ENCODE data around the gene G3BP1.

Gene G3BP1

DNA sequence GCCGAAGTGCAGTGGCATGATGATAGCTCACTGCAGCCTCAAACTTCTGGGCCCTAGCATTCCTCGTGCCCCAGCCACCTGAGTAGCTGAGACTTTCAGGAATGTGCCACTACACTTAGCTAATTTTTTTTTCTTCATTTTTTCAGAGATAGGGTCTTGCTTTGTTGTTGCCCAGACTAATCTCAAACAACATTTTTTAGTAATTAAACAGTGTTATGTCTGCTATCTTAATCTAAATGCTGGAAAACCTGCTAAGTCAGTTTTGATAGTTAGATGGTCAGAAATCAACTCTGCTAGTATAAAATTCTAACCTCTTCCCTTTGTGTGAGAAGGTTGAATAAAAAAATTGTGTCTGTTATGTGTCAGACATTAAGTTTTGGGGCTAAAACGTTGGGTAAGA lies 12.4 kb downstream of the G3BP1 start:
- H3K4me3 ChIP-seq (ENCODE audit: low read length), result no peak overlapping the region
- DNase-seq (ENCODE audit: low read depth, low spot score), result no peak

DNA sequence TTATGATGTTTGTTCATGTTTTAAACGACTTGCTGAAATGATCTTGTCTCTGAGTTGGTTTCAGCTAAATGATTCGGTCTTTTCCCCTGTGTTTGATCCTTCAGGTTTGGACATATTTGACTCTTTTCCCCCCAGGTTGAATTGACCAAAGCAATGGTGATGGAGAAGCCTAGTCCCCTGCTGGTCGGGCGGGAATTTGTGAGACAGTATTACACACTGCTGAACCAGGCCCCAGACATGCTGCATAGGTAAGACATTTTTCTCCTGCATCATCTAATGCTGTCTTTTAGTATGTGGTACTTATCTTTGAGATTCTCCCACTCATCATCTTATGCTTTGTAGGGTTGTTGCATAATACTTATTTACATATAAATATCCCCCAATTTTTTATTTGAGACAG lies 14.7 kb downstream of the G3BP1 start:
- no peak for DNase-seq (ENCODE audit: low read depth, low spot score)
- H3K4me3 ChIP-seq (ENCODE audit: low read length), result no peak overlapping the region

DNA sequence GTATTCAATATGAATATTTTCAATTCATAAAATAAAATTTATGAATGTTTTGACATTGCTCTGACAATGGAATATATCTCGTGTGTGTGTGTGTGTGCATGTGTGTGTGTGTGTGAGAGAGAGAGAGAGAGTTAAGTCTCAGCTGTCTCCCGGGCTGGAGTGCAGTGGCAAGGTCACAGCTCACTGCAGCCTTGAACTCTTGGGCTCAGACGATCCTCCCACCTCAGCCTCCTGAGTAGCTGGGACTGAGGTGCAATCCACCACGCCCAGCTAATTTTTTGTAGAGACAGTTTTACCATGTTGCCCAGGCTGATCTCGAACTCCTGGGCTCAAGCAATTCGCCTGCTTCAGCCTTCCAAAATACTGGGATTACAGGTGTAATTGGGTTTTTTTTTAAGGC lies 16.1 kb downstream of the G3BP1 start:
- DNase-seq (ENCODE audit: low read depth, low spot score), result no peak
- no peak overlapping the region for H3K4me3 ChIP-seq (ENCODE audit: low read length)

DNA sequence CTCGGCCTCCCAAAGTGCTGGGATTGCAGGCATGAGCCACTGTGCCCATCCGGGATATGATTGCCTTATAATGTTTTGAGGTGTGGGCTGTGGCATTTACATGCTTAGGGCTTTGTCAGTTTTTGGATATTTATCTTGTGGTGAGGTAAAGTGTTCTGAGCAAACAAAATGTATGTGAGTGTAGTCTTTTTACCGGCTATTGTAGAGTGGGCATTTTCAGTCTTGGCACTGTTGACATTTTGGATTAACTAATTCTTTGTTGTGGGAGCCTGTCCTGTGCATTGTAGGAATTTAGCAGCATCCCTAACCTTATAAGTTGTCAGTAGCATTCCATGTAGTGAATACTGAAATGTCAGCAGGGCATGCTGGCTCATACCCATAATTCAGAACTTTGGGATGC lies 21.6 kb downstream of the G3BP1 start:
- DNase-seq (ENCODE audit: low read depth, low spot score), result no peak
- no peak overlapping the region for H3K4me3 ChIP-seq (ENCODE audit: low read length)

DNA sequence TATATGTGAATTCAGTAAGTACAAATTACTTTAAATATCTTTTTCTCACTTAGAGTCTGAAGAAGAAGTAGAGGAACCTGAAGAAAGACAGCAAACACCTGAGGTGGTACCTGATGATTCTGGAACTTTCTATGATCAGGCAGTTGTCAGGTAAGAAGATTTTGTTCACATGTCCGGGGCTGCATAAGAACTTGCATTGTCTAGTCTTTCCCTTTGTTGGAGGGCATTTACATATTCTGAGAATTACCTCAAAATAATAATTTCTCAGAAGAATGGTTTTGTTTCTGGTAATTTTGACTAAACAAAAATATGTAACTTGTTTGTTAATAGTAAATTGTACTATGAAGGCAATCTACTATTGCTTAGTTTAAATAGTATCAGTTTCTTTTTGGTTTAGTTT lies 23.7 kb downstream of the G3BP1 start:
- no peak for DNase-seq (ENCODE audit: low read depth, low spot score)

DNA sequence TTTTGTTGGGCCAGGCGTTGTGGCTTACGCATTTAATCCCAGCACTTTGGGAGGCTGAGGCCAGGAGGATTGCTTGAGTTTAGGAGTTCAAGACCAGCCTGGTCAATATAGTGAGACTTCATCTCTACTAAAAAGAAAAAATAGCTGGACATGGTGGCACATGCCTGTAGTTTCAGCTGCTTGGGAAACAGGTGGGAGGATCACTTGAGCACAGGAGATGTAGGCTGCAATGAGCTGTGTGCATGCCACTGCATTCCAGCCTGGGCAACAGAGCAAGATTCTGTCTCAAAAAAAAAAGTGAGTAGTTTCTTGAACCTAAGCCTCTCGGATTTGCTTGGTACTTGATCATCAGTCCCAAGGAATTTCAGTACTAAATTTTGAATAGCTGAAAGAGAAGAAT lies 26.9 kb downstream of the G3BP1 start:
- H3K4me3 ChIP-seq (ENCODE audit: low read length), result no peak overlapping the region
- no peak for DNase-seq (ENCODE audit: low read depth, low spot score)

More for the DNA sequence above, 23.7 kb downstream of the G3BP1 start:
- no peak overlapping the region for H3K4me3 ChIP-seq (ENCODE audit: low read length)

DNA sequence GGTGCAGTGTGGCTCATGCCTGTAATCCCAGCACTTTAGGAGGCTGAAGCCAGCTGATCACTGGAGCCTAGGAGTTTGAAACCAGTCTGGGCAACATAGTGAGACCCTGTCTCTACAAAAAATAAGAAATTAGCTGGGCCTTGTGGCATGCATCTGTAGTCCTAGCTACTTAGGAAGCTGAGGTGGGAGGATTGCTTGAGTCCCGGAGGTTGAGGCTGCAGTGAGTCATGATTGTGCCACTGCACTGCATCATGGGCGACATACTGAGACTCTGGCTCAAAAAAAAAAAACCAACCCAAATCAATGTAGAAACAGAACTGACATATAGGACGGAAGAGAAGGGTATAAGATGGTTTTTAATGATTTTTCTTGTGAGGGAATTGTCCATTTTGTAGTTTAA lies 27.7 kb downstream of the G3BP1 start:
- no peak for DNase-seq (ENCODE audit: low read depth, low spot score)

DNA sequence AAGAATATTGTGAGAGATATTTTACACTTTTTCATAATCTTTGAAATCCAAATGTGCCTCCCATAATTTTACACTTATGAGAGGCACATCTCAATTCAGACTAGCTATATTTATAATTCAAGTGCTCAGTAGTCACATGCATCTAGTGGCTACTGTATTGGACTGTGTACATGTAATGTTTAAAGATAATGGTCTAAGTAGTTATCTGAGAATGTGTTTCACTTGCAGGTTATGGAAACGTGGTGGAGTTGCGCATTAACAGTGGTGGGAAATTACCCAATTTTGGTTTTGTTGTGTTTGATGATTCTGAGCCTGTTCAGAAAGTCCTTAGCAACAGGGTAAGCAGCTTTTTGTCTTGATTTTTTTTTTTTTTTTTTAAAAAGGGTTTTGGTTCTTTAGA lies 28.8 kb downstream of the G3BP1 start:
- peak; percentile 21 for DNase-seq (ENCODE audit: low read depth, low spot score)
- no peak overlapping the region for H3K4me3 ChIP-seq (ENCODE audit: low read length)

More for the DNA sequence above, 27.7 kb downstream of the G3BP1 start:
- H3K4me3 ChIP-seq (ENCODE audit: low read length), result no peak overlapping the region

DNA sequence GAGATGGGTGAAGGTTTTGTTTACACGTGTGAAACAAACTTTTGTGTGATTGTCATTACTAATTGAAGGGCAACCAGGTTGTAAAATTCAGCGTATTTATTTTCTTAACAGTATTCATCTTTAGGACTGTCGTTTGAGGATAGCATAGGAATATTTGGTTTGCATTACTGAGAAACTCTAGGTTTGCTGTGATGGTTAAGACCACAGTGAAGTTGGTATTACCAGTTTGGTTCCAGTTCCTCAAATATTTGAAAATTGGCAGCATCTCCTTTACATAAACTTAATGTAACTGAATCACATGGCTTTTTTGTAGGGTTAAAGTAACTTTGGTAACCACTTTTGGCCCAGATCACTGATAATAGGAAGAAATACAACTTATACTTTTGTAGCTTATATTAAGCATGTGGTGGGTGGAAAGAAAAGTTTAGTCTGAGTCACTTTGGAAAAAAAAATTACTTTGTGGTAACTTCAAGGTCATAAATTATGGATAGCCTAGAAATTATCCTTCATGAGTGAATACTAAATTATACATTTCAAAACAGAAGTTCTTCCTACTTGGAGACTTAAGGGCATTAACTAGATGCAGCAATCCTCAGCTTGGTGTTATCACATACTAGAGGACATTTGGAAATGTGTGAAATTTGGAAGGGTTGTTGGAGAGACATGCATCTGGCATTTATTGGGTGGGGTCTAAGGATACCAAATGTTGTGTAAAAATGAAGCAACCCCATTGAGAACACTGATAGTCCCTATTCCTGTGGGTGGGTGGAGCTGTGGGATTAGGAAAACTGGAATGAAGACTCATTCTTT lies 33.9 kb downstream of the G3BP1 start:
- H3K4me3 ChIP-seq (ENCODE audit: low read length), result no peak overlapping the region
- no peak for DNase-seq (ENCODE audit: low read depth, low spot score)

DNA sequence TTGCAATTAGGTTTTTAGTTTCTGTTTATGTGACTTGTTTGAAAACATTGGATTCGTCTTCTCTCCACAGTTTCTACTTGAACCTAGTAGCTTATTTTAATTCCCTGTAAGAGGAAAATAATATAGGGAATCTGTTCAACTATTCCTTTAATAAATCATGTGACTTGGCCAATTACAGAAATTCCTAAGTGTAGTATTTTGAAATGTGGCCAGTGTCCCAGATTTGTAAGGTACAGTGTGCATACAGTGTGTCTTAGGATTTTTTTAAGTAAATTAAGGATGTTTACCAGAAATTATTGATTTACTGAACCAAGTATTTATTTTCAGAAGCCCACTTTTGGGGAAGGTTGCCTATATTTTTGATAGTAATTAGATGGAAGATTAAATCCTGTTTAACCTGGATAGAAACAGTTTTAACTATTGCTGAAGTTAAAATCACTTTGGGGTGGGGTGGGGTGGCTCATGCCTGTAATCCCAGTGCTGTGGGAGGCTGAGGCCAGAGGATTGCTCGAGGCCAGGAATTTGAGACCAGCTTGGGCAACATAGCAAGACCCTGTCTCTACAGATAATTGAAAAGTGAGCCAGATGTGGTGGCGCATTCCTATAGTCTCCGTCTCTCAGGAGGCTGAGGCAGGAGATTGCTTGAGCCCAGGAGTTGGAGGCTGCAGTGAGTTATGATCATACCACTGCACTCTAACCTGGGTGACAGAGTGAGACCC lies 36.9 kb downstream of the G3BP1 start:
- H3K4me3 ChIP-seq (ENCODE audit: low read length), result no peak overlapping the region
- DNase-seq (ENCODE audit: low read depth, low spot score), result no peak

DNA sequence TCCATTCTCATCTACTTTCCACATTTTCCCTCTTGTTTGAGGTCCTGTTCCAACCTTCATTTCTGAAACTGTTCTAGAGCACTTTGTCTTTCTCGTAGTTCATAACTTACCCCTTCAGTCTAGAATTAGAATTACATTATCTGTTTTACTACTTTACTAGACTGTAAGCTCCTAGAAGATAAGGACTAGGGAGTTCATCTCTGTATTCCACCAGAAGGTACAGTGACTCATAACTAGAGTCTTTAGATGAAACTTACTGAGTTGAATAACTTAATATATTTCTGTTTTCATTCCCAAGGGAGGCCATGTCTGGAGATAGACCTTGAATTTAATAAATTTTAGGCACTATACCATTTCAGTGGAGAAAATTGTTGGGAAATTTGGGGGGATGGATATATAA lies 38.7 kb downstream of the G3BP1 start:
- H3K4me3 ChIP-seq (ENCODE audit: low read length), result no peak overlapping the region
- no peak for DNase-seq (ENCODE audit: low read depth, low spot score)

DNA sequence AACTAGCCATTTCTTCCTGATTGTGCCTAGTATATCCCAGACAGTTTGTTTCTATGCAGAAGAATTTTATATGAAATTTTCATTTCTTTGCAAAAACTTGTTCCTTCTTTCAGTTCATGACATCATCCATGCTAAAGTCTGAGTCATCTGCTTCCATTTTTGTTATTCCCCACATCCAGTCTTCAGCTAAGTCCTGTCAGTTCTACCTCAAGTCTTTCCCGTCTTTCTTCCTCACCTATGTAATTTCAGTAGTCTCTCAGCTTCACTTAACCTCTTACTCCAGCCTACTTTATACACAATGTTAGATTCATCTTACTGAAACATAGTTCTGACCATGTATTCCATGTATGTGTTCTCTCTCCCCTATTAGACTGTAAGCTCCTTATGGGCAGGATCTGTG lies 39.1 kb downstream of the G3BP1 start:
- DNase-seq (ENCODE audit: low read depth, low spot score), result no peak
- no peak overlapping the region for H3K4me3 ChIP-seq (ENCODE audit: low read length)

DNA sequence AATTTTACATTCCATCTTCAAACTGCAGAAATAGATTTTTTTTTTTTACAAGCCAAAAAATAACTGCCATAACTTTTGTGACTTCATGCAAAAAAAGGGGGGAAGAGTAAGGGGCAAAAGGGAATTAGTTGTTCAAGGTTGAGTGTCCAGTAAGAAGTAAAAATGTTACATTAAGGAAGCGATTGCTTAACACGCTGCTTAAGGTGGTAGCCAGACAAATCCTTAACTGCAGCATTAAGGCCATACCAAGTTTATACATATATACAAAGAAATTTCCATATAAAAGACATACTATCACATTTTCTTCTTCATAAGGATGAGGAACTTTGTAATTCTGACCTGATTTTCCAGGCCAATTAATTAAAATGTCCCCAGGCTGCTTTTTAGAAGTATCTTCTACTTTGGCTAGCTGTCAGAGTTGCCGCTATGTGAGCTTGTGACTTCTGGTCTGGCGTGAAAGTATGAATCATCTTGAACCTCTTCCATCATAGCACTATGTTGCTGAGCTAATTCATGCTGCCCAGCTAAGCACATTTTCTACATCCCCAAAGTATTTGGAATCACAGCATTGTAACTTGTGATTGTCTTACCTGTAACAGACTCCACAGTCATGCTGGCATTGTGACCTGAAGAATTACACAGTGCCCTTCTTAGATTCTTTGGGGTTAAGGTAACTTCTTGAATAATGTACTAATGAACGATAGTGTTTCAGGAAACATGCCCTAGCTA lies 40.0 kb downstream of the G3BP1 start:
- H3K4me3 ChIP-seq (ENCODE audit: low read length), result no peak overlapping the region
- no peak for DNase-seq (ENCODE audit: low read depth, low spot score)

DNA sequence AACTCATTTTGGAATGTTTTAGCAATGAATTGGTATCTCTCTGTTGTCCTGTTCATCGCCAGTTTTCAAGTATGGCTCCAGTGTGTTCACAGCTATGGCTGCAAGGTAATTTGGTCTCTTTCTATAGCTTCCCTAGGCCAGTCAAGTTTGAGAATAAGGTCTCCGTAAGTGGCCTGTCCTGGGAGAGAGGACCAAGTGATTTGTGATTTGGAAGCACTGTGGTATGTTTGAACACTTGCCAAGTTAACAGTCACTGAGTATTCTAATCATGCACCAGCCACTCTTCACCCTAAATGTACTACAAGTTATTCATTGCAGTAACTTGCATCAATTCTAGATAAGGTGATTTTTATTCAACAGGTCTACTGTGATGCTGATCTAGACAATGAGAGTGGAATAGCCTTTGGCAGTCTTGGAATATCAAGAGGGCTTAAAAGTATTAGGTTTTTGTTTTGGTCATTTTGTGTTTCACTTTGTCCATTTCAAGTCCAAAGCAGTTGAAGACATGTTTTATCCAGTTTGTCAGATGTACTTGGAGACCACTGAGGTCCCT lies 41.1 kb downstream of the G3BP1 start:
- DNase-seq (ENCODE audit: low read depth, low spot score), result no peak
- no peak overlapping the region for H3K4me3 ChIP-seq (ENCODE audit: low read length)

DNA sequence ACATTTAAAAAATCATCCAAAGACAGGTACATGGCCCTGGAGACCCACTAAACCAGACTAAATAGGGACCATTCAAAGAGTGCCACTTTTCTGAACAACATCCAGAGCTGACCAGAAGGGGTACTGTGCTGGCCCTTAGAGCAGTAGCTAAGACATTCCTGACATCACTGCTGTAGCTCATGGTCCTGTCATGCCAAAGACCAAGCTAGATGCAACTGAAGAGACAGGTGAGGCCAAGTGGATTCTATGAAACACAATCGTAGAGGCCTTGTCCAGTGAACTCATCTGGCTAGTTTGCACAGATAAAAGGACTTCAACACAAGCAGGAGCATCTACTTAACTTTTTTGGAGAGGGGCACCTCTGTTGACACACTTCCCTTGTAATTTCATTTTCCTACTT lies 43.3 kb downstream of the G3BP1 start:
- no peak overlapping the region for H3K4me3 ChIP-seq (ENCODE audit: low read length)
- no peak for DNase-seq (ENCODE audit: low read depth, low spot score)

DNA sequence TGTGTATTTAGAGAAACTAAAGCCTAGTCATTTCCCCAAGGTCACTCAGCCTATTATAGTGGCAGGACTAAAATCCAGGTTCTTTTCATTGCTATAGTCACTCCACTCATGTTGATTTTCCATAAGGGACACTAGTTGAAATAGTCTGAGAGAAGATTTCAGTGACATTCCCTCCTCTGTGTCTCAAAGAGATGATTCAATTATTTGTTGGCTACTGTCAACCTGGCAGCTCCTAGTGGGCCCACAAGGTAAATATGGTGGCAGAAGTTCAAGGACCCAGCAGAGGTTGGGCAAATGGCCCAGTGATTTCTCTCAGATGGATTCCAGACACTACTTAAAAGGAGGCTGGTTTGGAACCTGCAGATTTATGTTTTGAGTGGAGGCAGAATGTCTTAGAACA lies 48.1 kb downstream of the G3BP1 start:
- no peak for DNase-seq (ENCODE audit: low read depth, low spot score)
- no peak overlapping the region for H3K4me3 ChIP-seq (ENCODE audit: low read length)

DNA sequence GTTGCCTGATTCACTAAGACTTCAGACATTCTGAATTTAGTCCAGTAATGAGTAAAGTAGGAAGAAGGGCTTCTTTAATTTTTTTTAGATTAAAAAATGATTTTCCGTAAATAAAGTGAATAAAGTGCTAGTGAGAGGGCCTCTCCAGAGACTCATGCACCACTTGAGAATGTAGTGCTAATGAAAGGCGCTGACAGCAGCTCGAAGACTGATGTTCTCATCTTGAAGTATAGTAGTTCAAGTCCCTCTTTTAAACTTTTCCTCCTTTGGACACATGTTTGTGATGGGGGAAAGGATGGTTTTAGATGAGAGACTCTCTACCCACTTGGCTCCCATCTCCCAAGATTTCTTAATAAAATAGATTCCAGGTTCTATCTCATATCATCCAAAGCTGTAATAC lies 48.5 kb downstream of the G3BP1 start:
- no peak overlapping the region for H3K4me3 ChIP-seq (ENCODE audit: low read length)
- DNase-seq (ENCODE audit: low read depth, low spot score), result no peak

DNA sequence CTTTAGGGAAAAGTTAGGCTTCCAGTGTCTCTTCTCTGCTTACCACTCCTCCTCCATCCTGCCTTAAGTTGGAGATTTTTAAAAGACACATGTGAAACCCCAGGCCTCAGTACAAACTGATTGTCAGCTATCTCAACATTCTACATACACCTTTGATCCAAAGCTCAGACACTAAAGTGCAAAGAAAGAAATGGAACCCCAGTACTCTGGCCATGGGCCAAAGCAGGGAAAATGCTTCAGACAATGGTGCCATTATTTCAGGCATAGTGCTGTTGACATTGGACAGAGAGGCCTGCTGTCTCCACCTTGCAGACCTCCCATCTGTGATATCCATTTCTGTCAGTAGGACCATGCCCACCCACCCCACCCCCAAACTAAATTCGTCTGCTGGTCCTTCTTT lies 49.1 kb downstream of the G3BP1 start:
- no peak for DNase-seq (ENCODE audit: low read depth, low spot score)
- H3K4me3 ChIP-seq (ENCODE audit: low read length), result no peak overlapping the region

DNA sequence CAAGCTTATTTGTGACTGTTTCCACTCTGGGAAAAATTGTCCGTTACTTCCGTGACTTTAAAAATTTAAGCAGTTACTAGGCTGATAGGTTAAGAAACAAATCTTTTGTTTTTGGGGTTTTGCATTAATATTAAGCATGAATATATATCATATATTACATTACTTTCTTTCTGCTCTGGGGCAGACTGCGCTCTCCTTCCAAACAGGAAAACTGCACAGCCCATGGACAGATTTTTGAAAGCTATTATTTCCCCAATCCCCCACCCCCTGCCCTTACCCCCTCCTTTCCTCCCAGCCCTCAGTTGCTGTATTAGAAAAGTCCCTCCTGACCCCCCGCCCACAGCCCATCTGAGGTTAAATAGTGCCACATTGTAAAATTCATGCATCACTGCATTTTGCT lies 50.4 kb downstream of the G3BP1 start:
- DNase-seq (ENCODE audit: low read depth, low spot score), result no peak
- no peak overlapping the region for H3K4me3 ChIP-seq (ENCODE audit: low read length)

DNA sequence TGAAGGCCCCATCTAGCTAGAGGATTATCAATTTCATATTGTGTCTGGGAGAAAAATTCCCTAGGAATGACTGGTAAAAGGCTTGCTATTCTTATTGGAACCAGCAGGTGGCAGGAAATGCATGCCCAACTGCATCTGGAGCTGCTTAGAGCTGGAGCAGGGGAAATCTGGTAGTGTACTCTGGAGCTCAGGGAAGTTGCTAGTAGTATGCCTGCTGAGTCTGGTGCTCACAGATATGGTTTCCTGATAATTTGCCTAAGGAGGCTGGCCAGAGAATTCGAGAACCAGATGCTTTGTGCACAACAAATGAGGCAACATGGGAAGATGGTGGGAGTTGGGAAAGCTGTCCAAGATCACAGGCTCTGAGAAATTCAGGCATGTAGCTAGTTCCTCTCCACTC lies 53.7 kb downstream of the G3BP1 start:
- peak; percentile 30 for DNase-seq (ENCODE audit: low read depth, low spot score)
- no peak overlapping the region for H3K4me3 ChIP-seq (ENCODE audit: low read length)
